GM12878 (cell line): ENCODE data around the gene KCTD16.

Experiments used
- BRCA1 ChIP-seq: IDR thresholded peaks from 2 replicates; pipeline ENCODE4 v1.6.1; 2011; ENCODE audit warnings: low read depth, low read length, improper control_type of control experiment
- CEBPB ChIP-seq, 2 experiments: fragments of 150-350 bp in 1 of 2; IDR thresholded peaks; 2 replicates each; pipeline ENCODE4 v1.6.1; 2012 to 2014; ENCODE audit warnings: low read depth in 2 of 2, low read length in 2 of 2, borderline replicate concordance in 1 of 2, inconsistent platforms in 1 of 2
- CTCF ChIP-seq, 3 experiments: IDR thresholded peaks in 2 of 3; conservative IDR thresholded peaks in 1 of 3; 2 replicates each; pipeline ENCODE4 v1.5.1; 2011; ENCODE audit warnings: low read depth in 3 of 3, low read length in 3 of 3, mild to moderate bottlenecking in 3 of 3, control low read depth in 2 of 3, moderate library complexity in 2 of 3, inconsistent platforms in 1 of 3, mixed read lengths in 1 of 3; ENCODE audit not compliant: control insufficient read depth in 2 of 3, insufficient read depth in 1 of 3; ENCODE audit errors: extremely low read depth in 1 of 3
- EP300 ChIP-seq, 2 experiments: fragments of 150-350 bp in 1 of 2; IDR thresholded peaks; 2 replicates each; pipeline ENCODE4 v1.6.1; 2011 to 2012; ENCODE audit warnings: low read depth in 2 of 2, low read length in 2 of 2, borderline replicate concordance in 1 of 2, improper control_type of control experiment in 1 of 2, inconsistent platforms in 1 of 2; ENCODE audit not compliant: control insufficient read depth in 1 of 2
- EZH2 ChIP-seq: IDR thresholded peaks from 2 replicates; pipeline ENCODE4 v1.6.1; 2012; ENCODE audit warnings: low read depth, mild to moderate bottlenecking, control low read depth, inconsistent platforms, low read length, borderline replicate concordance; ENCODE audit not compliant: control insufficient read depth
- HDAC6 ChIP-seq: fragments of 200-600 bp; sonication (generic); IDR thresholded peaks from one replicate; pipeline ENCODE4 v1.8.0; 2017; ENCODE audit warnings: antibody characterized with exemption; ENCODE audit not compliant: unreplicated experiment
- HDGF ChIP-seq: fragments of 450-650 bp; IDR thresholded peaks from 2 replicates; pipeline ENCODE4 v1.6.1; 2016; ENCODE audit warnings: antibody characterized with exemption
- POLR2A ChIP-seq: IDR thresholded peaks from 2 replicates; pipeline ENCODE4 v1.6.1; 2011; ENCODE audit warnings: low read depth, mild to moderate bottlenecking, low read length
- RCOR1 ChIP-seq: conservative IDR thresholded peaks from 2 replicates; pipeline ENCODE4 v1.6.1; 2012; ENCODE audit warnings: low read depth, low read length, improper control_type of control experiment
- SIN3A ChIP-seq: IDR thresholded peaks from 2 replicates; pipeline ENCODE4 v1.6.1; 2012; ENCODE audit warnings: low read depth, low read length, improper control_type of control experiment
- SMC3 ChIP-seq: IDR thresholded peaks from 2 replicates; pipeline ENCODE4 v1.6.1; 2011; ENCODE audit warnings: low read length, improper control_type of control experiment, borderline replicate concordance
- TF ChIP-seq, protein P1 (sequence below): fragments of 450-650 bp; IDR thresholded peaks from 2 replicates; pipeline ENCODE4 v1.6.1; 2017; ENCODE audit warnings: antibody characterized with exemption, mild to moderate bottlenecking, moderate library complexity

DNA sequence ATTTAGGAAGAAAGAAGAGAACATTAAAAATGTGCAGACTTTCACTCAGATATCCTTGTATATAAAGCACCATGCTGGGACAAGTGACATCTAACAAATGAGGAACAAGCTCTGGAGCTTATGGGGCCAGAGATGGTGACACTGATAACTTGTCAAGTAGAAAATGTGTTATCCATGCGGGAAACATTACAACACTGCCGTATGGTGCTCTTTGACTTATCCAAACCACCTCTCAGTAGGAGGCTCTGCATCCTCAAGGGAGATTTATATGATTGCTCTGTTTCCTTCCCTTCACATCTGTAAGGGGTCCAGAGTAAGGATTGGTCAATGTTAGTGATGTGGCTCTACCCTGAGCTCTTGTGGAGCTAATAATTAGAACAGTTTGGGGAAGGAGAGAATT lies 23.5 kb downstream of the KCTD16 start:
- TF ChIP-seq CTCF (IDR thresholded peaks at IDR 0.05 in 2 of 3, conservative IDR thresholded peaks at IDR 0.05 in 1 of 3; ENCODE audit: control insufficient read depth in 2 of 3, extremely low read depth in 1 of 3, insufficient read depth in 1 of 3, low read depth in 3 of 3, low read length in 3 of 3) = no peak
- TF ChIP-seq POLR2A = no peak
- no peak for TF ChIP-seq SIN3A
- TF ChIP-seq EP300 (IDR thresholded peaks at IDR 0.05; ENCODE audit: borderline replicate concordance in 1 of 2, control insufficient read depth in 1 of 2, low read depth in 2 of 2, low read length in 2 of 2) = no peak
- TF ChIP-seq SMC3 = no peak
- no peak for TF ChIP-seq RCOR1
- TF ChIP-seq HDGF = no peak
- no peak for TF ChIP-seq HDAC6
- no peak for TF ChIP-seq CEBPB (IDR thresholded peaks at IDR 0.05; ENCODE audit: borderline replicate concordance in 1 of 2, low read depth in 2 of 2, low read length in 2 of 2)
- TF ChIP-seq EZH2 = no peak
- TF ChIP-seq, protein P1, sequence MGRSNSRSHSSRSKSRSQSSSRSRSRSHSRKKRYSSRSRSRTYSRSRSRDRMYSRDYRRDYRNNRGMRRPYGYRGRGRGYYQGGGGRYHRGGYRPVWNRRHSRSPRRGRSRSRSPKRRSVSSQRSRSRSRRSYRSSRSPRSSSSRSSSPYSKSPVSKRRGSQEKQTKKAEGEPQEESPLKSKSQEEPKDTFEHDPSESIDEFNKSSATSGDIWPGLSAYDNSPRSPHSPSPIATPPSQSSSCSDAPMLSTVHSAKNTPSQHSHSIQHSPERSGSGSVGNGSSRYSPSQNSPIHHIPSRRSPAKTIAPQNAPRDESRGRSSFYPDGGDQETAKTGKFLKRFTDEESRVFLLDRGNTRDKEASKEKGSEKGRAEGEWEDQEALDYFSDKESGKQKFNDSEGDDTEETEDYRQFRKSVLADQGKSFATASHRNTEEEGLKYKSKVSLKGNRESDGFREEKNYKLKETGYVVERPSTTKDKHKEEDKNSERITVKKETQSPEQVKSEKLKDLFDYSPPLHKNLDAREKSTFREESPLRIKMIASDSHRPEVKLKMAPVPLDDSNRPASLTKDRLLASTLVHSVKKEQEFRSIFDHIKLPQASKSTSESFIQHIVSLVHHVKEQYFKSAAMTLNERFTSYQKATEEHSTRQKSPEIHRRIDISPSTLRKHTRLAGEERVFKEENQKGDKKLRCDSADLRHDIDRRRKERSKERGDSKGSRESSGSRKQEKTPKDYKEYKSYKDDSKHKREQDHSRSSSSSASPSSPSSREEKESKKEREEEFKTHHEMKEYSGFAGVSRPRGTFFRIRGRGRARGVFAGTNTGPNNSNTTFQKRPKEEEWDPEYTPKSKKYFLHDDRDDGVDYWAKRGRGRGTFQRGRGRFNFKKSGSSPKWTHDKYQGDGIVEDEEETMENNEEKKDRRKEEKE = no peak
- TF ChIP-seq BRCA1 = no peak
